ENCODE measurements around the gene NSMCE1. TPM values are rescaled to one million over a fixed set of nuclear protein-coding genes. Genes with fewer than 3 reads are reported as not detected.
A peak's percentile ranks its signal among the peaks of the same experiment; 100 is the strongest.

Gene NSMCE1
- total and polyA plus RNA-seq, 4 donors, result 16.5 to 39.0 (median 21.7) TPM

DNA sequence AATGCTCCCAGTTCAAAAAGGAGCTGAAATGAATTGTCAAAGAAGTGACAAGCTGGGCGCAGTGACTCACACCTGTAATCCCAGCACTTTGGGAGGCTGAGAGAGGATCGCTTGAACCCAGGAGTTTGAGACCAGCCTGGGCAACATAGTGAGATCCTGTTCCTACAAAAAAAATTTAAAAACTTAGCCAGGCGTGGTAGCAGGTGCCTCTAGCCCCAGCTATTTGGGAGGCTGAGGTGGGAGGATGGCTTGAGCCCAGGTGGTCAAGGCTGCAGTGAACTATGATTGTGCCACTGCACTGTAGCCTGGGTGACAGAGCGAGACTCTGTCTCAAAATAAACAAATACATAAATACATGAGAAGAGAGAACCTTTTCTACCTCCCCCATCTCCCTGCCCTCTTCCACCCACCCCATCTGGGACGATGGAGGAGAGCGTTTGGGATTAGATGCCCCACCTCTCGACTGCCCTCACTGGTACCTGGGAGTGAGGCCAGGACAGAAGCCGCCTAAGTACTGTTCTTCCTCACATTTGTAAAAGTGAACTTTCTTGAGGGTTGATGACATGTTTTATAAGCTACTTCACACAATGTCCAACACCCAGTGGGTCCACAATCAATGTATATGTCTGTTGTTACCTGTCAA lies 47.6 kb upstream of the NSMCE1 start:
- TF ChIP-seq FOXA2 (IDR thresholded peaks at IDR 0.05) (no peak), GABPA (IDR thresholded peaks at IDR 0.05 in 1 of 2, conservative IDR thresholded peaks at IDR 0.05 in 1 of 2) (no peak), JUND (IDR thresholded peaks at IDR 0.05) (no peak), RXRA (IDR thresholded peaks at IDR 0.05) (no peak), HNF4G (IDR thresholded peaks at IDR 0.05) (no peak), TAF1 (conservative IDR thresholded peaks at IDR 0.05) (no peak)
- TF ChIP-seq, protein P1, sequence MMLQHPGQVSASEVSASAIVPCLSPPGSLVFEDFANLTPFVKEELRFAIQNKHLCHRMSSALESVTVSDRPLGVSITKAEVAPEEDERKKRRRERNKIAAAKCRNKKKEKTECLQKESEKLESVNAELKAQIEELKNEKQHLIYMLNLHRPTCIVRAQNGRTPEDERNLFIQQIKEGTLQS (IDR thresholded peaks at IDR 0.05), result no peak
- DNase-seq (ENCODE audit: low spot score), result no peak
- H3K9ac ChIP-seq (ENCODE audit: low read depth in 1 of 2, low read length in 2 of 2), result peak overlapping the region; percentile 75 to 91
- H3K27ac ChIP-seq (ENCODE audit: low read depth in 1 of 2, low read length in 2 of 2), result peak overlapping the region; percentile 97 to 99
- WGBS, result 37% methylated on average over 8 of the region's 8 CpGs
- H3K9me3 ChIP-seq (ENCODE audit: control insufficient read depth in 4 of 4, low read length in 3 of 4), result no peaks in the 10 kb centered on the region
- H3K27me3 ChIP-seq (ENCODE audit: control insufficient read depth in 4 of 4, insufficient read depth in 4 of 4, low read length in 3 of 4), result no peaks in the 10 kb centered on the region
- peak overlapping the region; percentile 33 to 88 (median 71) for H3K4me3 ChIP-seq (ENCODE audit: low read depth in 1 of 3, low read length in 3 of 3)
- peaks cover 23 to 69% (median 54%) of the 10 kb centered on the region in 4 donors for H3K4me1 ChIP-seq (ENCODE audit: control insufficient read depth in 4 of 4, insufficient read depth in 4 of 4, low read length in 3 of 4)
- H3K36me3 ChIP-seq (ENCODE audit: control insufficient read depth in 4 of 4, insufficient read depth in 3 of 4, low read depth in 1 of 4, low read length in 3 of 4), result peaks cover 0 to 10% (median 0%) of the 10 kb centered on the region in 4 donors

DNA sequence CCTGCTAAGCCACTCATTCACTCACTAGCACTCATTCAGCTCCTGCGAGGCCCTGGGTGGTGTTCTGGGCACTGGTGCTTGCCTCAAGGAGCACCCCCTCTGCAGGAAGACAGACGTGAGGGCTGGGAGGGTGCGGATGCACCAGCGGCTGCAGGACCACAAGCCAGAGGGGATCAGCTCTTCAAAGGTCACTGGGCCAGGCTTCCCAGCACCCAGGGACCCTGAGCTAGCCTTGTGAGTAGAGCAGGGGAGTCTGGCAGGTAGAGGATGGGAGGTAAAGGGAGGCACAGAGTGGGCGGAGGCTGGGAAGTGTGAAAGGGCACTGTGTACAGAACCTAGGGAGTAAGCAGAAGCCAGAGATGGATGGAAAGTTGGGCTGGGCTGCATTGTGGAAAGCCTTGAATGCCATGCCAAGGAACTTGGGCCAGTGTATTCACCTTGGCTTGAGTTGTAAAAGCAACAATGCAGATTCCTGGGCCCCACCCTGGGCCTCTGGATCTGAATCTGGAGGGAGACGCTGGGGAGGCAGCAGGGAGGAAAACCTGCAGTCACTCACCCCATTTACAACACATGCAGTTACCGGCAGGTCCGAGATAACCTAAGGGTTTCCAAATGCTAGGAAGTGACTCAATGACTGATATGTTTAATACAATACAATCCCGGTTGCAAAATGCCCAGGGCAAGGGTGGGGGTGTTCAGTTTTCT lies 46.9 kb upstream of the NSMCE1 start:
- peak overlapping the region; percentile 97 to 99 for H3K27ac ChIP-seq (ENCODE audit: low read depth in 1 of 2, low read length in 2 of 2)
- 20% methylated on average over 9 of the region's 9 CpGs for WGBS
- H3K4me1 ChIP-seq (ENCODE audit: control insufficient read depth in 4 of 4, insufficient read depth in 4 of 4, low read length in 3 of 4), result peaks cover 19 to 65% (median 50%) of the 10 kb centered on the region in 4 donors
- no peaks in the 10 kb centered on the region for H3K27me3 ChIP-seq (ENCODE audit: control insufficient read depth in 4 of 4, insufficient read depth in 4 of 4, low read length in 3 of 4)
- H3K9ac ChIP-seq (ENCODE audit: low read depth in 1 of 2, low read length in 2 of 2), result peak overlapping the region; percentile 89 to 91
- peaks cover 0 to 10% (median 0%) of the 10 kb centered on the region in 4 donors for H3K36me3 ChIP-seq (ENCODE audit: control insufficient read depth in 4 of 4, insufficient read depth in 3 of 4, low read depth in 1 of 4, low read length in 3 of 4)
- DNase-seq (ENCODE audit: low spot score), result no peak
- H3K9me3 ChIP-seq (ENCODE audit: control insufficient read depth in 4 of 4, low read length in 3 of 4), result no peaks in the 10 kb centered on the region
- peak overlapping the region; percentile 71 to 88 (median 73) for H3K4me3 ChIP-seq (ENCODE audit: low read depth in 1 of 3, low read length in 3 of 3)
- TF ChIP-seq, protein P2, sequence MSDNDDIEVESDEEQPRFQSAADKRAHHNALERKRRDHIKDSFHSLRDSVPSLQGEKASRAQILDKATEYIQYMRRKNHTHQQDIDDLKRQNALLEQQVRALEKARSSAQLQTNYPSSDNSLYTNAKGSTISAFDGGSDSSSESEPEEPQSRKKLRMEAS (IDR thresholded peaks at IDR 0.05), result peak; percentile 90
- TF ChIP-seq, protein P3, sequence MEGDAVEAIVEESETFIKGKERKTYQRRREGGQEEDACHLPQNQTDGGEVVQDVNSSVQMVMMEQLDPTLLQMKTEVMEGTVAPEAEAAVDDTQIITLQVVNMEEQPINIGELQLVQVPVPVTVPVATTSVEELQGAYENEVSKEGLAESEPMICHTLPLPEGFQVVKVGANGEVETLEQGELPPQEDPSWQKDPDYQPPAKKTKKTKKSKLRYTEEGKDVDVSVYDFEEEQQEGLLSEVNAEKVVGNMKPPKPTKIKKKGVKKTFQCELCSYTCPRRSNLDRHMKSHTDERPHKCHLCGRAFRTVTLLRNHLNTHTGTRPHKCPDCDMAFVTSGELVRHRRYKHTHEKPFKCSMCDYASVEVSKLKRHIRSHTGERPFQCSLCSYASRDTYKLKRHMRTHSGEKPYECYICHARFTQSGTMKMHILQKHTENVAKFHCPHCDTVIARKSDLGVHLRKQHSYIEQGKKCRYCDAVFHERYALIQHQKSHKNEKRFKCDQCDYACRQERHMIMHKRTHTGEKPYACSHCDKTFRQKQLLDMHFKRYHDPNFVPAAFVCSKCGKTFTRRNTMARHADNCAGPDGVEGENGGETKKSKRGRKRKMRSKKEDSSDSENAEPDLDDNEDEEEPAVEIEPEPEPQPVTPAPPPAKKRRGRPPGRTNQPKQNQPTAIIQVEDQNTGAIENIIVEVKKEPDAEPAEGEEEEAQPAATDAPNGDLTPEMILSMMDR (IDR thresholded peaks at IDR 0.05; ENCODE audit: low read depth, low read length, missing input control), result no peak
- TF ChIP-seq TAF1 (conservative IDR thresholded peaks at IDR 0.05), result no peak
- TF ChIP-seq GABPA (IDR thresholded peaks at IDR 0.05 in 1 of 2, conservative IDR thresholded peaks at IDR 0.05 in 1 of 2), result peak; percentile 31 to 40
- TF ChIP-seq, protein P4, sequence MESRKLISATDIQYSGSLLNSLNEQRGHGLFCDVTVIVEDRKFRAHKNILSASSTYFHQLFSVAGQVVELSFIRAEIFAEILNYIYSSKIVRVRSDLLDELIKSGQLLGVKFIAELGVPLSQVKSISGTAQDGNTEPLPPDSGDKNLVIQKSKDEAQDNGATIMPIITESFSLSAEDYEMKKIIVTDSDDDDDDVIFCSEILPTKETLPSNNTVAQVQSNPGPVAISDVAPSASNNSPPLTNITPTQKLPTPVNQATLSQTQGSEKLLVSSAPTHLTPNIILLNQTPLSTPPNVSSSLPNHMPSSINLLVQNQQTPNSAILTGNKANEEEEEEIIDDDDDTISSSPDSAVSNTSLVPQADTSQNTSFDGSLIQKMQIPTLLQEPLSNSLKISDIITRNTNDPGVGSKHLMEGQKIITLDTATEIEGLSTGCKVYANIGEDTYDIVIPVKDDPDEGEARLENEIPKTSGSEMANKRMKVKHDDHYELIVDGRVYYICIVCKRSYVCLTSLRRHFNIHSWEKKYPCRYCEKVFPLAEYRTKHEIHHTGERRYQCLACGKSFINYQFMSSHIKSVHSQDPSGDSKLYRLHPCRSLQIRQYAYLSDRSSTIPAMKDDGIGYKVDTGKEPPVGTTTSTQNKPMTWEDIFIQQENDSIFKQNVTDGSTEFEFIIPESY (IDR thresholded peaks at IDR 0.05), result peak; percentile 70
- peak; percentile 73 for TF ChIP-seq NR2F2 (IDR thresholded peaks at IDR 0.05)
- TF ChIP-seq HNF4A (conservative IDR thresholded peaks at IDR 0.05), result peak; percentile 72 to 83
- TF ChIP-seq HNF4G (IDR thresholded peaks at IDR 0.05), result no peak
- peak; percentile 80 for TF ChIP-seq SP1 (IDR thresholded peaks at IDR 0.05)
- peak; percentile 48 for TF ChIP-seq YY1 (IDR thresholded peaks at IDR 0.05)
- TF ChIP-seq RAD21 (IDR thresholded peaks at IDR 0.05), result peak; percentile 30 to 35
- peak; percentile 97 for TF ChIP-seq RXRA (IDR thresholded peaks at IDR 0.05)
- TF ChIP-seq EGR1 (IDR thresholded peaks at IDR 0.05; ENCODE audit: low read depth in 2 of 2), result peak; percentile 42 to 83
- TF ChIP-seq FOXA1 (IDR thresholded peaks at IDR 0.05), result peak; percentile 56
- TF ChIP-seq JUND (IDR thresholded peaks at IDR 0.05), result peak; percentile 67 to 87
- TF ChIP-seq, protein P1 (IDR thresholded peaks at IDR 0.05), result peak; percentile 80
- TF ChIP-seq FOXA2 (IDR thresholded peaks at IDR 0.05), result peak; percentile 48
- TF ChIP-seq, protein P5, sequence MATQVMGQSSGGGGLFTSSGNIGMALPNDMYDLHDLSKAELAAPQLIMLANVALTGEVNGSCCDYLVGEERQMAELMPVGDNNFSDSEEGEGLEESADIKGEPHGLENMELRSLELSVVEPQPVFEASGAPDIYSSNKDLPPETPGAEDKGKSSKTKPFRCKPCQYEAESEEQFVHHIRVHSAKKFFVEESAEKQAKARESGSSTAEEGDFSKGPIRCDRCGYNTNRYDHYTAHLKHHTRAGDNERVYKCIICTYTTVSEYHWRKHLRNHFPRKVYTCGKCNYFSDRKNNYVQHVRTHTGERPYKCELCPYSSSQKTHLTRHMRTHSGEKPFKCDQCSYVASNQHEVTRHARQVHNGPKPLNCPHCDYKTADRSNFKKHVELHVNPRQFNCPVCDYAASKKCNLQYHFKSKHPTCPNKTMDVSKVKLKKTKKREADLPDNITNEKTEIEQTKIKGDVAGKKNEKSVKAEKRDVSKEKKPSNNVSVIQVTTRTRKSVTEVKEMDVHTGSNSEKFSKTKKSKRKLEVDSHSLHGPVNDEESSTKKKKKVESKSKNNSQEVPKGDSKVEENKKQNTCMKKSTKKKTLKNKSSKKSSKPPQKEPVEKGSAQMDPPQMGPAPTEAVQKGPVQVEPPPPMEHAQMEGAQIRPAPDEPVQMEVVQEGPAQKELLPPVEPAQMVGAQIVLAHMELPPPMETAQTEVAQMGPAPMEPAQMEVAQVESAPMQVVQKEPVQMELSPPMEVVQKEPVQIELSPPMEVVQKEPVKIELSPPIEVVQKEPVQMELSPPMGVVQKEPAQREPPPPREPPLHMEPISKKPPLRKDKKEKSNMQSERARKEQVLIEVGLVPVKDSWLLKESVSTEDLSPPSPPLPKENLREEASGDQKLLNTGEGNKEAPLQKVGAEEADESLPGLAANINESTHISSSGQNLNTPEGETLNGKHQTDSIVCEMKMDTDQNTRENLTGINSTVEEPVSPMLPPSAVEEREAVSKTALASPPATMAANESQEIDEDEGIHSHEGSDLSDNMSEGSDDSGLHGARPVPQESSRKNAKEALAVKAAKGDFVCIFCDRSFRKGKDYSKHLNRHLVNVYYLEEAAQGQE (IDR thresholded peaks at IDR 0.05), result peak; percentile 74
